ENCODE results near the gene ZDHHC18.
"Not testable (repeated sequence)": the region's sequence is repeated elsewhere in the genome, so short reads cannot be mapped to it uniquely, and the experiment has no call there.

ZDHHC18 gene

GRCh38 chr1:26839779-26840178 lies 13.3 kb downstream of the ZDHHC18 start:
- no peak overlapping the region for H3K4me3 ChIP-seq (ENCODE audit: low read depth, low read length)
- POLR2A ChIA-PET = no interaction called here
- CTCF ChIA-PET = interaction anchor here (0.7 to 1.6 kb wide), 5 partner anchors 14 to 42 kb away, joined by 3 to 6 read pairs (median 3); no protein-coding TSS in a partner anchor
- no peak for TF ChIP-seq CTCF (IDR thresholded peaks at IDR 0.05; ENCODE audit: insufficient read depth, low read length, missing control alignments)
- no peak for DNase-seq (ENCODE audit: low read depth, low spot score)

GRCh38 chr1:26844424-26845196 lies 18.1 kb downstream of the ZDHHC18 start:
- no peak for DNase-seq (ENCODE audit: low read depth, low spot score)
- TF ChIP-seq CTCF (IDR thresholded peaks at IDR 0.05; ENCODE audit: insufficient read depth, low read length, missing control alignments) = no peak
- no peak overlapping the region for H3K4me3 ChIP-seq (ENCODE audit: low read depth, low read length)
- CTCF ChIA-PET = interaction anchor here (1.4 kb wide), 1 partner anchor 9 kb away, joined by 3 read pairs; no protein-coding TSS in a partner anchor
- POLR2A ChIA-PET = no interaction called here

GRCh38 chr1:26847826-26848225 lies 21.3 kb downstream of the ZDHHC18 start:
- POLR2A ChIA-PET; DNase-seq (ENCODE audit: low read depth, low spot score); H3K4me3 ChIP-seq (ENCODE audit: low read depth, low read length): not testable (repeated sequence)
- CTCF ChIA-PET = interaction anchor here (0.7 to 5.0 kb wide), 8 partner anchors 12 to 248 kb away, joined by 3 to 52 read pairs (median 8); partner anchors contain the start of genes GPN2, SFN and ZDHHC18

- ChIA-PET CTCF (interaction anchor here (0.9 to 5.0 kb wide), 12 partner anchors 12 to 249 kb away, joined by 3 to 52 read pairs (median 6); partner anchors contain the start of genes GPN2, SFN and ZDHHC18), POLR2A (interaction anchor here (0.7 to 1.8 kb wide), 2 partner anchors 18 to 52 kb away, joined by 3 to 5 read pairs; partner anchors contain the start of gene GPATCH3)
- no peak overlapping the region for H3K4me3 ChIP-seq (ENCODE audit: low read depth, low read length)
- no peak for TF ChIP-seq CTCF (IDR thresholded peaks at IDR 0.05; ENCODE audit: insufficient read depth, low read length, missing control alignments)
- DNase-seq (ENCODE audit: low read depth, low spot score) = no peak
Measured at GRCh38 chr1:26848499-26848898, 22.0 kb downstream of the ZDHHC18 start.

- H3K4me3 ChIP-seq (ENCODE audit: low read depth, low read length) = no peak overlapping the region
- POLR2A ChIA-PET = interaction anchor here (0.7 to 1.8 kb wide), 2 partner anchors 17 to 51 kb away, joined by 3 to 5 read pairs; partner anchors contain the start of gene GPATCH3
- TF ChIP-seq CTCF (IDR thresholded peaks at IDR 0.05; ENCODE audit: insufficient read depth, low read length, missing control alignments) = no peak
- CTCF ChIA-PET = interaction anchor here (0.9 to 5.0 kb wide), 16 partner anchors 11 to 249 kb away, joined by 3 to 52 read pairs (median 6); partner anchors contain the start of genes GPN2, SFN and ZDHHC18
- peak; percentile 24 for DNase-seq (ENCODE audit: low read depth, low spot score)
Measured at GRCh38 chr1:26848941-26849774, 22.7 kb downstream of the ZDHHC18 start.

GRCh38 chr1:26851106-26851684 lies 24.7 kb downstream of the ZDHHC18 start:
- ChIA-PET CTCF (interaction anchor here (0.9 to 5.0 kb wide), 11 partner anchors 9 to 253 kb away, joined by 3 to 52 read pairs (median 4); partner anchors contain the start of gene SFN), POLR2A (no interaction called here)
- no peak for TF ChIP-seq CTCF (IDR thresholded peaks at IDR 0.05; ENCODE audit: insufficient read depth, low read length, missing control alignments)
- no peak overlapping the region for H3K4me3 ChIP-seq (ENCODE audit: low read depth, low read length)
- no peak for DNase-seq (ENCODE audit: low read depth, low spot score)

All from AG04449 (cell line).